ENCODE data around the gene TNS3.

Gene TNS3

DNA sequence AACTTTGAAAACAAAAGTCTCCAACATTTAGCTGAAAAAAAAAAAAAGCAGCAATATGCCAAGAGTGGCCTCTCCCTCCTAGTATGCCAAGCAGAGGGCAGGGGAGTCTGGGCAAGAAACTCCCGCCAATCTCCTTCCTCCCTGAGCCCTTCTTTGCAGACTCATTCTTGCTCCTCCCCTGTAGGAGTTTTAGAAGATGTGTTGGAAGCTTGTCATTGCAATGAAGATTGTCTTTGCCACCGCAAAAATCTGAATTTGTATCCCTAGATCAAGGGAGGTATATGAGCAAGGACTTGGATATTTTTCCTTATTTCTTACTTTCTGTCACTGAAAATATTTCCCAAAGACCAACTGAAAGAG is 2.6 kb upstream of the TNS3 start:
- no peak for TF ChIP-seq CTCF (conservative IDR thresholded peaks at IDR 0.05; ENCODE audit: low read depth, low read length)

GRCh38 chr7:47583739-47584535 is 2.0 kb upstream of the TNS3 start:
- H3K4me3 ChIP-seq (ENCODE audit: low read depth, low read length): no peak overlapping the region
- no peak for DNase-seq (ENCODE audit: low read depth)
- TF ChIP-seq CTCF (conservative IDR thresholded peaks at IDR 0.05; ENCODE audit: low read depth, low read length): no peak

More for the DNA sequence above, 2.6 kb upstream of the TNS3 start:
- H3K4me3 ChIP-seq (ENCODE audit: low read depth, low read length): no peak overlapping the region
- no peak for DNase-seq (ENCODE audit: low read depth)

- no peak overlapping the region for H3K4me3 ChIP-seq (ENCODE audit: low read depth, low read length)
- peak; percentile 9 for TF ChIP-seq CTCF (conservative IDR thresholded peaks at IDR 0.05; ENCODE audit: low read depth, low read length)
- peak; percentile 86 for DNase-seq (ENCODE audit: low read depth)
Observed at GRCh38 chr7:47582764-47583738, 1.1 kb upstream of the TNS3 start.

DNA sequence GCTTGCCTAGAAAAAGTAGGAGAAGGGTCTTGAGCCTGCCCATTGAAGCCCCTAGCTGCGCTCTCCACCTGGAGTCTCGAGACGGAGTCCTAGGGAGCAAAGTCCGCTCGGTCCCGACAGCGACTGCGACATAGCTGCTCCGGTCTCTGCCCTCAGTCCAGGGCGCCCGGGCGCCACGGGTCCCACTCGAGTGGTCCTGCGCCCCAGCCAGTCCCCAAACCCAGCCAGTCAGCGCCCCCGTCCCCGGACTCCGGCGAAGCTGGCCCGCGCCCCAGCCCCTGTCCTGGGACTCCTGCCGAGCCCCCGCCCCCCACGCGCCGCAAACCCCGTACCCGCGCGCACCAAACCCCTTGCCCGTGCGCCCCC is 490 bp downstream of the TNS3 start:
- no peak for TF ChIP-seq CTCF (conservative IDR thresholded peaks at IDR 0.05; ENCODE audit: low read depth, low read length)
- no peak for DNase-seq (ENCODE audit: low read depth)
- H3K4me3 ChIP-seq (ENCODE audit: low read depth, low read length): peak overlapping the region; percentile 81

DNA sequence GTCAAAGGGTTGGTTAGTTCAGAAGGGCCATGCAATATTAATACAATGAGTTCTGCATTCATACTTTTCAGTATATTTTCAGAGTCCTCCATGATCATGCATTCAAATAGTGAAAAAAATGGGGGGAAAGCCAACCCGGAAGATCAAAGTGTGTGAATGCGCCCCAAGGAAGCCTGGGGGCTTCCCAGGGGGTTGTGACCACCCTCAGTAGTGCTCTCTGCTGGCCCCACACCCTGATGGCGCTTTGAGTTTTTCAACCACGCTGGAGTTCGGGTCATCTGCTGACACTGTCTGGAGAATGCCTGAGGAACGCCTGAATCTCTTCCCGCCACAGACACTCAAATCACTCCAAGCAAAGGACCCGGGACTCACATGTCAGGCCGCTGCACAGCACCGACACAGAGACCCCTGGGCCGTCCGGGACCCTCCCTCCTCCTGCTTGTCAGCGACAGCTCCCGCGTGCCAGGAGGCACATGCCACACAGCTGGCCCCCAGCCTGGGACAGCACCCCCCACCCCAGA is 1.0 kb downstream of the TNS3 start:
- peak; percentile 36 for TF ChIP-seq CTCF (conservative IDR thresholded peaks at IDR 0.05; ENCODE audit: low read depth, low read length)
- no peak for DNase-seq (ENCODE audit: low read depth)
- peak overlapping the region; percentile 81 for H3K4me3 ChIP-seq (ENCODE audit: low read depth, low read length)

DNA sequence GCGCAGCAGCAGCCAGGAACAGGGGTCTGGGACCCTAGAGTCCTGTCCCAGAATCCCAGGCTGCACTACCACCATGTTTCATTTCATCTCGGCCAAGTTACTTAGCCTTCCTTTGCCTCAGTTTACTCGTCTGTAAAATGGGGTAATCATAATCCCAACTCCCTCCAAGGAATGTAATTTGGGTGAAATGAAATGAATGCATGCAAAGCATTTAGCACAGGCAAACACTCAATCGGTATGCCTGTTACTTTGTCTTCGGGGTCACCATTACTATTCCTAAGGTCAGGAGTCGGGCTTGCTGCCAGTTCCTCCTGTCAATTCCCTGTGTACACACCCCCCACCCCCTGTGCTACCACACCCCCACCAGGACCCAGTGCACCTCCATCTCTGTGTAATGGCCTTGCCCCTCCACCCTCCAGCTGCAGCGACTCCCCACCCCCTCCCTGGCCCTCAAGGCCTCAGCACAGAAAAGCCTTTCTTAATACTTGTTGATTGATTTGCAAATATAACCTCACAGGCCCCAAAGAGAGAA is 1.7 kb downstream of the TNS3 start:
- DNase-seq (ENCODE audit: low read depth): peak; percentile 74
- H3K4me3 ChIP-seq (ENCODE audit: low read depth, low read length): peak overlapping the region; percentile 81
- TF ChIP-seq CTCF (conservative IDR thresholded peaks at IDR 0.05; ENCODE audit: low read depth, low read length): no peak

Data from choroid plexus epithelial cell (primary cell).